ENCODE results near the gene L3MBTL3.

DNA sequence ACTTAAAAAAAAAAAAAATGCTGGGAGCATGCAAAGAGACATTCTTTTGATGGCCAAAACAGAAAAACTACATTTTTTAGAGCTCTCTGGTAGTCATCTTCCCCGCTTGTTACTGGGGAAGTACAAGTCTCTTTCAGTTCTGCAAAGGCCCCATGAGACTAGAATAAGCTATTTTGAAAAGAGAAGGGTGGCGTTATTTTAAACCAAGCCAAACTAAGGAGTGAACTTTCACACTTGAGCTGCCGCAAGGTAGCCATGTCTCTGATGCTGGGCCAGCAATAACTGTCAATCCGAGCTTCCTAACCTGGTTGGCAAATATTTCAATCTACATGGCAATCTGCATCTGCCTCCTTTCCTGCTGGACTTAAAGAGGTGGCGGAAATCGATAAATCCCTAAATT, 96.7 kb downstream of the L3MBTL3 start:
- TF ChIP-seq, protein P1, sequence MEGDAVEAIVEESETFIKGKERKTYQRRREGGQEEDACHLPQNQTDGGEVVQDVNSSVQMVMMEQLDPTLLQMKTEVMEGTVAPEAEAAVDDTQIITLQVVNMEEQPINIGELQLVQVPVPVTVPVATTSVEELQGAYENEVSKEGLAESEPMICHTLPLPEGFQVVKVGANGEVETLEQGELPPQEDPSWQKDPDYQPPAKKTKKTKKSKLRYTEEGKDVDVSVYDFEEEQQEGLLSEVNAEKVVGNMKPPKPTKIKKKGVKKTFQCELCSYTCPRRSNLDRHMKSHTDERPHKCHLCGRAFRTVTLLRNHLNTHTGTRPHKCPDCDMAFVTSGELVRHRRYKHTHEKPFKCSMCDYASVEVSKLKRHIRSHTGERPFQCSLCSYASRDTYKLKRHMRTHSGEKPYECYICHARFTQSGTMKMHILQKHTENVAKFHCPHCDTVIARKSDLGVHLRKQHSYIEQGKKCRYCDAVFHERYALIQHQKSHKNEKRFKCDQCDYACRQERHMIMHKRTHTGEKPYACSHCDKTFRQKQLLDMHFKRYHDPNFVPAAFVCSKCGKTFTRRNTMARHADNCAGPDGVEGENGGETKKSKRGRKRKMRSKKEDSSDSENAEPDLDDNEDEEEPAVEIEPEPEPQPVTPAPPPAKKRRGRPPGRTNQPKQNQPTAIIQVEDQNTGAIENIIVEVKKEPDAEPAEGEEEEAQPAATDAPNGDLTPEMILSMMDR (conservative IDR thresholded peaks at IDR 0.05; ENCODE audit: low read depth, low read length) = no peak
- TF ChIP-seq EZH2 (IDR thresholded peaks at IDR 0.05; ENCODE audit: low read length, unreplicated experiment) (no peak), EZH2phosphoT487 (IDR thresholded peaks at IDR 0.05; ENCODE audit: borderline replicate concordance, low read length) (no peak)
